ENCODE measurements around the gene TMEM11.

Gene TMEM11

GRCh38 chr17:21160401-21160800, 53.6 kb downstream of the TMEM11 start:
- no peak overlapping the region for H3K9ac ChIP-seq (ENCODE audit: low read length in 2 of 2)
- H3K27ac ChIP-seq (ENCODE audit: low read length): no peak overlapping the region
- H3K9me3 ChIP-seq (ENCODE audit: control insufficient read depth in 2 of 2, low read length in 2 of 2): no peaks in the 10 kb centered on the region

GRCh38 chr17:21157586-21158370, 56.2 kb downstream of the TMEM11 start:
- no peaks in the 10 kb centered on the region for H3K9me3 ChIP-seq (ENCODE audit: control insufficient read depth in 2 of 2, low read length in 2 of 2)
- H3K27me3 ChIP-seq (ENCODE audit: control insufficient read depth in 1 of 2, insufficient read depth in 2 of 2, low read length in 2 of 2): no peaks in the 10 kb centered on the region
- no peak overlapping the region for H3K4me3 ChIP-seq (ENCODE audit: low read length in 2 of 2)
- no peaks in the 10 kb centered on the region for H3K36me3 ChIP-seq (ENCODE audit: control insufficient read depth in 2 of 2, insufficient read depth in 2 of 2, low read length in 2 of 2)
- no peak overlapping the region for H3K9ac ChIP-seq (ENCODE audit: low read length in 2 of 2)
- H3K27ac ChIP-seq (ENCODE audit: low read length): no peak overlapping the region
- no peaks in the 10 kb centered on the region for H3K4me1 ChIP-seq (ENCODE audit: control insufficient read depth, insufficient read depth, low read length)

More at GRCh38 chr17:21160401-21160800, 53.6 kb downstream of the TMEM11 start:
- Histone ChIP-seq H3K27me3 (ENCODE audit: control insufficient read depth in 1 of 2, insufficient read depth in 2 of 2, low read length in 2 of 2) (no peaks in the 10 kb centered on the region), H3K4me1 (ENCODE audit: control insufficient read depth, insufficient read depth, low read length) (no peaks in the 10 kb centered on the region), H3K36me3 (ENCODE audit: control insufficient read depth in 2 of 2, insufficient read depth in 2 of 2, low read length in 2 of 2) (no peaks in the 10 kb centered on the region), H3K4me3 (ENCODE audit: low read length in 2 of 2) (no peak overlapping the region)

DNA sequence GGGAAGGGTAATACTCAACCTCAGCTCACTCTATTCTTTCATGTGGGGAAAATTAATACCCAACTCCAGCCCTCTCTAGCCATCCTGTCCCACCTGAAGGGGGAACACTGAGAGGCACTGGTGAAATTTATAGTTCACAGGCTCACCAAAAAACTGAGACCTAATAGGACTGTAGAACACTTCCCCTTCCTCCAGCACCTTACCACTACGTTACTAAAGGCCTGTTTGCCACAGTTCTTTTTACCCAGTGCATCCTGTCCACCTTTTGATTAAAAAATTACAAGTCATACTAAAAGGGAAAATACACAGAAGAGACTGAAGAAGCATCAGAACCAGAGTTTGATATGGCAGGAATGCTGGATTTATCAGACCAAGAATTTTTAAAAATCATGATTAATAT, 61.2 kb downstream of the TMEM11 start:
- Histone ChIP-seq H3K36me3 (ENCODE audit: control insufficient read depth in 2 of 2, insufficient read depth in 2 of 2, low read length in 2 of 2) (no peaks in the 10 kb centered on the region), H3K27me3 (ENCODE audit: control insufficient read depth in 1 of 2, insufficient read depth in 2 of 2, low read length in 2 of 2) (no peaks in the 10 kb centered on the region), H3K9me3 (ENCODE audit: control insufficient read depth in 2 of 2, low read length in 2 of 2) (no peaks in the 10 kb centered on the region), H3K27ac (ENCODE audit: low read length) (no peak overlapping the region), H3K4me3 (ENCODE audit: low read length in 2 of 2) (no peak overlapping the region), H3K4me1 (ENCODE audit: control insufficient read depth, insufficient read depth, low read length) (no peaks in the 10 kb centered on the region), H3K9ac (ENCODE audit: low read length in 2 of 2) (no peak overlapping the region)

- H3K4me1 ChIP-seq (ENCODE audit: control insufficient read depth, insufficient read depth, low read length): no peaks in the 10 kb centered on the region
- H3K4me3 ChIP-seq (ENCODE audit: low read length in 2 of 2): no peak overlapping the region
- H3K9ac ChIP-seq (ENCODE audit: low read length in 2 of 2): no peak overlapping the region
- no peak overlapping the region for H3K27ac ChIP-seq (ENCODE audit: low read length)
- no peaks in the 10 kb centered on the region for H3K27me3 ChIP-seq (ENCODE audit: control insufficient read depth in 1 of 2, insufficient read depth in 2 of 2, low read length in 2 of 2)
- no peaks in the 10 kb centered on the region for H3K36me3 ChIP-seq (ENCODE audit: control insufficient read depth in 2 of 2, insufficient read depth in 2 of 2, low read length in 2 of 2)
- H3K9me3 ChIP-seq (ENCODE audit: control insufficient read depth in 2 of 2, low read length in 2 of 2): no peaks in the 10 kb centered on the region
Observed at GRCh38 chr17:21149621-21150020, 64.3 kb downstream of the TMEM11 start.

All from stomach smooth muscle (tissue), 2 donors.